Measurements from ENCODE around the gene OR4C5. TPM values are rescaled to one million over a fixed set of nuclear protein-coding genes. Genes with fewer than 3 reads are reported as not detected.
"Not testable (repeated sequence)": the region's sequence is repeated elsewhere in the genome, so short reads cannot be mapped to it uniquely, and the experiment has no call there.

The OR4C5 gene
- not detected for total RNA-seq

GRCh38 chr11:48366365-48366764 is at the start of gene OR4C5:
OR4C5 (minus strand) TSS chr11:48366465; CDS start chr11:48366465, 0 bp downstream.
- no peak for DNase-seq

- DNase-seq = no peak
Observed at GRCh38 chr11:48384670-48385069, 18.4 kb upstream of the OR4C5 start.

- DNase-seq = not testable (repeated sequence)
Observed at GRCh38 chr11:48384151-48384550, 17.9 kb upstream of the OR4C5 start.

- not testable (repeated sequence) for DNase-seq
Observed at GRCh38 chr11:48361289-48361688, 5.0 kb downstream of the OR4C5 start.

GRCh38 chr11:48354677-48355076 is 11.6 kb downstream of the OR4C5 start:
- no peak for DNase-seq

GRCh38 chr11:48354013-48354412 is 12.3 kb downstream of the OR4C5 start:
- no peak for DNase-seq

- not testable (repeated sequence) for DNase-seq
Observed at GRCh38 chr11:48346286-48346685, 20.0 kb downstream of the OR4C5 start.

GRCh38 chr11:48342505-48342904 is 23.8 kb downstream of the OR4C5 start:
- not testable (repeated sequence) for DNase-seq

- DNase-seq = no peak
Observed at GRCh38 chr11:48341466-48341865, 24.8 kb downstream of the OR4C5 start.

- not testable (repeated sequence) for DNase-seq
Observed at GRCh38 chr11:48324620-48325019, 41.6 kb downstream of the OR4C5 start, which contains the start of gene OR4C3. OR4C3 (plus strand) TSS chr11:48324920; CDS start chr11:48325022, 102 bp downstream.

GRCh38 chr11:48319813-48320212 is 46.5 kb downstream of the OR4C5 start:
- DNase-seq = not testable (repeated sequence)

Other genes with a start within 250 kb of the OR4C5 start
- not detected for gene OR4B1, start 149.7 kb downstream of the OR4C5 start, total RNA-seq
- gene OR4X2, start 121.4 kb downstream of the OR4C5 start, total RNA-seq = not detected
- not detected for gene OR4X1, start 102.6 kb downstream of the OR4C5 start, total RNA-seq
- gene OR4S1, start 60.2 kb downstream of the OR4C5 start, total RNA-seq = not detected
- gene OR4C3, start 41.5 kb downstream of the OR4C5 start, total RNA-seq = not detected
- not detected for gene OR4A47, start 122.3 kb upstream of the OR4C5 start, total RNA-seq

Data from occipital lobe (tissue), 2 donors.